ENCODE measurements around the gene APOD.

DNA sequence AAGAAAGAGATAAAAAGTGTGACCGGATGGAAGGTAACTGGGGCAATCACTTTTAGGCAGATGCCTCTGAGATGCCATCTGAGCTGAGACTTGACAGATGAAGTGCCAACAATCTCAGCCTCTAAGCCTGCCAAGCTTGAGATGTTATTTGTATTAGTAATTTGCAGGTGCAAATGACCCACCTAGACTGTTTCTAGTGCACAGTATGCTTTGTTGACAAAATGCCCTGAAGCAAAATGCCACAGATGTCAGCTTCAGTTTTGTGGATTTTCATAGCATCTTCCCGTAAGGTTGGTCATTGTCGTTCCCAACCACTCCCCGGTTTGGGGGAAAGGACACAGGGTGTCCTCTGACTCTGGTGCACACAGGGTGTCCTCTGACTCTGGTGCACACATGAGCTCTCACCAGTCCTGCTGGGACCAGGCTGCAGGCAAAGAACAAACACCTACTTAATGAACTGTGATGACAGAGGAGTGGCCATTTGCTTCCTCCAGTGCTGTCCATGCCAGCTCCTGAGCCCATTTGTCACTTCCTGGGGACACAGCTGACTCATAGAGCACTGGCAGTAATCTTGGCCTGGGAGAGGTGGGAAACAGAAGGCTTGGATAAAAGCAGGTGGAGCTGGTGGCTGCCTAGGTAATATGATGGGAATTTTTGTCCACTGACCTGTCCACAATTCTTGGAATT lies 23.9 kb downstream of the APOD start:
- TF ChIP-seq ESRRG (CRISPR knock-in tag; IDR thresholded peaks at IDR 0.05) (no peak), ZFP3 (CRISPR knock-in tag; IDR thresholded peaks at IDR 0.05) (no peak), ZNF70 (CRISPR knock-in tag; IDR thresholded peaks at IDR 0.05) (no peak), RARB (CRISPR knock-in tag; IDR thresholded peaks at IDR 0.05) (no peak), ARNTL (CRISPR knock-in tag; IDR thresholded peaks at IDR 0.05; ENCODE audit: borderline replicate concordance, low read depth) (no peak), CSDC2 (CRISPR knock-in tag; IDR thresholded peaks at IDR 0.05) (no peak), TOX (CRISPR knock-in tag; IDR thresholded peaks at IDR 0.05; ENCODE audit: borderline replicate concordance) (no peak), ISL1 (CRISPR knock-in tag; IDR thresholded peaks at IDR 0.05) (no peak), ZNF8 (CRISPR knock-in tag; IDR thresholded peaks at IDR 0.05) (no peak)
- TF ChIP-seq, protein P1, sequence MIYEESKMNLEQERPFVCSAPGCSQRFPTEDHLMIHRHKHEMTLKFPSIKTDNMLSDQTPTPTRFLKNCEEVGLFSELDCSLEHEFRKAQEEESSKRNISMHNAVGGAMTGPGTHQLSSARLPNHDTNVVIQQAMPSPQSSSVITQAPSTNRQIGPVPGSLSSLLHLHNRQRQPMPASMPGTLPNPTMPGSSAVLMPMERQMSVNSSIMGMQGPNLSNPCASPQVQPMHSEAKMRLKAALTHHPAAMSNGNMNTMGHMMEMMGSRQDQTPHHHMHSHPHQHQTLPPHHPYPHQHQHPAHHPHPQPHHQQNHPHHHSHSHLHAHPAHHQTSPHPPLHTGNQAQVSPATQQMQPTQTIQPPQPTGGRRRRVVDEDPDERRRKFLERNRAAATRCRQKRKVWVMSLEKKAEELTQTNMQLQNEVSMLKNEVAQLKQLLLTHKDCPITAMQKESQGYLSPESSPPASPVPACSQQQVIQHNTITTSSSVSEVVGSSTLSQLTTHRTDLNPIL (CRISPR knock-in tag; IDR thresholded peaks at IDR 0.05; ENCODE audit: low read depth), result no peak
- TF ChIP-seq, protein P2, sequence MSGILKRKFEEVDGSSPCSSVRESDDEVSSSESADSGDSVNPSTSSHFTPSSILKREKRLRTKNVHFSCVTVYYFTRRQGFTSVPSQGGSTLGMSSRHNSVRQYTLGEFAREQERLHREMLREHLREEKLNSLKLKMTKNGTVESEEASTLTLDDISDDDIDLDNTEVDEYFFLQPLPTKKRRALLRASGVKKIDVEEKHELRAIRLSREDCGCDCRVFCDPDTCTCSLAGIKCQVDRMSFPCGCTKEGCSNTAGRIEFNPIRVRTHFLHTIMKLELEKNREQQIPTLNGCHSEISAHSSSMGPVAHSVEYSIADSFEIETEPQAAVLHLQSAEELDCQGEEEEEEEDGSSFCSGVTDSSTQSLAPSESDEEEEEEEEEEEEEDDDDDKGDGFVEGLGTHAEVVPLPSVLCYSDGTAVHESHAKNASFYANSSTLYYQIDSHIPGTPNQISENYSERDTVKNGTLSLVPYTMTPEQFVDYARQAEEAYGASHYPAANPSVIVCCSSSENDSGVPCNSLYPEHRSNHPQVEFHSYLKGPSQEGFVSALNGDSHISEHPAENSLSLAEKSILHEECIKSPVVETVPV (CRISPR knock-in tag; IDR thresholded peaks at IDR 0.05), result no peak
- TF ChIP-seq, protein P3, sequence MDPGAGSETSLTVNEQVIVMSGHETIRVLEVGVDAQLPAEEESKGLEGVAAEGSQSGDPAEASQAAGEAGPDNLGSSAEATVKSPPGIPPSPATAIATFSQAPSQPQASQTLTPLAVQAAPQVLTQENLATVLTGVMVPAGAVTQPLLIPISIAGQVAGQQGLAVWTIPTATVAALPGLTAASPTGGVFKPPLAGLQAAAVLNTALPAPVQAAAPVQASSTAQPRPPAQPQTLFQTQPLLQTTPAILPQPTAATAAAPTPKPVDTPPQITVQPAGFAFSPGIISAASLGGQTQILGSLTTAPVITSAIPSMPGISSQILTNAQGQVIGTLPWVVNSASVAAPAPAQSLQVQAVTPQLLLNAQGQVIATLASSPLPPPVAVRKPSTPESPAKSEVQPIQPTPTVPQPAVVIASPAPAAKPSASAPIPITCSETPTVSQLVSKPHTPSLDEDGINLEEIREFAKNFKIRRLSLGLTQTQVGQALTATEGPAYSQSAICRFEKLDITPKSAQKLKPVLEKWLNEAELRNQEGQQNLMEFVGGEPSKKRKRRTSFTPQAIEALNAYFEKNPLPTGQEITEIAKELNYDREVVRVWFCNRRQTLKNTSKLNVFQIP (CRISPR knock-in tag; IDR thresholded peaks at IDR 0.05; ENCODE audit: borderline replicate concordance, low read depth), result no peak
